Colonic mucosa (tissue), 4 donors: Measurements from ENCODE around the gene RGL1. TPM values are rescaled to one million over a fixed set of nuclear protein-coding genes. Genes with fewer than 3 reads are reported as not detected.

Experiments
- DNase-seq: peaks from one replicate; pipeline ENCODE4 v3.0.0-alpha.2; 2020
- H3K27ac ChIP-seq: fragments of 200-600 bp; one replicate; pipeline ENCODE4 v1.8.0; 2021
- H3K27me3 ChIP-seq: fragments of 200-600 bp; one replicate; pipeline ENCODE4 v1.8.0; 2021
- H3K36me3 ChIP-seq: fragments of 200-600 bp; one replicate; pipeline ENCODE4 v1.8.0; 2021
- H3K4me1 ChIP-seq: fragments of 200-600 bp; one replicate; pipeline ENCODE4 v1.8.0; 2021; ENCODE audit warnings: mild to moderate bottlenecking
- H3K4me3 ChIP-seq: fragments of 200-600 bp; one replicate; pipeline ENCODE4 v1.8.0; 2021
- H3K9ac ChIP-seq, 2 donors: one replicate each; pipeline ENCODE4 v1.7.0; 2013; ENCODE audit warnings: control low read depth in 2 of 2, low read depth in 2 of 2, low read length in 2 of 2
- H3K9me3 ChIP-seq: fragments of 200-600 bp; one replicate; pipeline ENCODE4 v1.8.0; 2021
- intact Hi-C: fragments of 100-400 bp; cut with DNase I; formaldehyde crosslinking; loops from one replicate; pipeline ENCODE4 v1.14.1; 2022
- total RNA-seq, 2 donors: library from RNA; stranded (reverse); fragmentation: NEBNext Ultra II Directional in 1 of 2; extraction: Animal tissue kit (Norgen Biotek cat#: 25700) in 1 of 2; gene quantifications; one replicate each; pipeline ENCODE4 v1.2.1, GENCODE V29; 2021
- TF ChIP-seq, protein P1 (sequence below): fragments of 200-600 bp; IDR thresholded peaks from one replicate; pipeline ENCODE4 v1.8.0; 2022; ENCODE audit warnings: antibody characterized with exemption, mild to moderate bottlenecking
- donor health status: healthy.
- donor health status: DM: no; HTN: no; CAD: no.
- donor health status: DM: no; HTN: no; CAD: no.

Gene RGL1
- total RNA-seq, 2 donors from 2014 or later: 4.0 to 9.5 TPM

DNA sequence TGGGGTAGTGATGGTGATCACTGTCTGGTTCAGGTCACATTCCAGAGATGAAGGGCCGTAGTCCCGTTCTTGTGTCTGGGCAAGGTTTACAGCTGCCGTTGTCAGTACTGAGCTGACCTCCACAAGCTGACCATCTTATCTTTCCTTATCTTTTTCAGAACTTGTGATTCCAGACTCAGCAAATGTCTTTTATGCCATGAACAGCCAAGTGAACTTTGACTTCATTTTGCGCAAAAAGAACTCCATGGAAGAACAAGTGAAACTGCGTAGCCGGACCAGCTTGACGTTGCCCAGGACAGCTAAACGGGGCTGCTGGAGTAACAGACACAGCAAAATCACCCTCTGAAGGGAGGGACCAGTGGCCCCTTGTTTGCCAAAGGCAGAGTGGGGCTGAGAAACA lies 121.0 kb downstream of the RGL1 start:
- Histone ChIP-seq H3K9me3 (no peaks in the 10 kb centered on the region), H3K27me3 (no peaks in the 10 kb centered on the region), H3K4me3 (no peak overlapping the region), H3K27ac (no peak overlapping the region), H3K36me3 (no peaks in the 10 kb centered on the region), H3K4me1 (no peaks in the 10 kb centered on the region), H3K9ac (no peak overlapping the region)
- no peak for DNase-seq
- TF ChIP-seq, protein P1, sequence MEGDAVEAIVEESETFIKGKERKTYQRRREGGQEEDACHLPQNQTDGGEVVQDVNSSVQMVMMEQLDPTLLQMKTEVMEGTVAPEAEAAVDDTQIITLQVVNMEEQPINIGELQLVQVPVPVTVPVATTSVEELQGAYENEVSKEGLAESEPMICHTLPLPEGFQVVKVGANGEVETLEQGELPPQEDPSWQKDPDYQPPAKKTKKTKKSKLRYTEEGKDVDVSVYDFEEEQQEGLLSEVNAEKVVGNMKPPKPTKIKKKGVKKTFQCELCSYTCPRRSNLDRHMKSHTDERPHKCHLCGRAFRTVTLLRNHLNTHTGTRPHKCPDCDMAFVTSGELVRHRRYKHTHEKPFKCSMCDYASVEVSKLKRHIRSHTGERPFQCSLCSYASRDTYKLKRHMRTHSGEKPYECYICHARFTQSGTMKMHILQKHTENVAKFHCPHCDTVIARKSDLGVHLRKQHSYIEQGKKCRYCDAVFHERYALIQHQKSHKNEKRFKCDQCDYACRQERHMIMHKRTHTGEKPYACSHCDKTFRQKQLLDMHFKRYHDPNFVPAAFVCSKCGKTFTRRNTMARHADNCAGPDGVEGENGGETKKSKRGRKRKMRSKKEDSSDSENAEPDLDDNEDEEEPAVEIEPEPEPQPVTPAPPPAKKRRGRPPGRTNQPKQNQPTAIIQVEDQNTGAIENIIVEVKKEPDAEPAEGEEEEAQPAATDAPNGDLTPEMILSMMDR: no peak
- intact Hi-C loops: no loop called here

DNA sequence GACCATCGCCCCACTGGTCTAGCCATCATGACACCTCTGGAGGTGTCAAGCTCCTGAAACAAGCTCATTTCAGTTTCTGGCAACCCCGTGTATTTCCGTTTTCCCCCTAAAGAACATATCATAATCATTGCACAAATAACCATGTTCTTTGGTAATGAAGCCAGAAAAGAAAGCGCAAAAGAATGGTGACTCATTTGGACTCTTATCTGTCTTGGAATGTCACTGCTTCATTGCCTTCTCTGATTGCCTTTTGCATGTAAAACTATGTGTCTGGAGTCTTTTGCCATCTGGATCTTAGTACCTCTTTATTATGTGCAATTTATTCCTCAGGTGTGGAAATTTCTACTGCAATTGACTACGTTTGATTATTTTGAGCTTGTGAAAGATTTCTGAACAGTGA lies 122.1 kb downstream of the RGL1 start:
- H3K9me3 ChIP-seq: no peaks in the 10 kb centered on the region
- no peaks in the 10 kb centered on the region for H3K36me3 ChIP-seq
- TF ChIP-seq, protein P1: no peak
- intact Hi-C loops: no loop called here
- DNase-seq: no peak
- H3K9ac ChIP-seq: no peak overlapping the region
- H3K4me1 ChIP-seq: no peaks in the 10 kb centered on the region
- H3K4me3 ChIP-seq: no peak overlapping the region
- no peaks in the 10 kb centered on the region for H3K27me3 ChIP-seq
- H3K27ac ChIP-seq: no peak overlapping the region

DNA sequence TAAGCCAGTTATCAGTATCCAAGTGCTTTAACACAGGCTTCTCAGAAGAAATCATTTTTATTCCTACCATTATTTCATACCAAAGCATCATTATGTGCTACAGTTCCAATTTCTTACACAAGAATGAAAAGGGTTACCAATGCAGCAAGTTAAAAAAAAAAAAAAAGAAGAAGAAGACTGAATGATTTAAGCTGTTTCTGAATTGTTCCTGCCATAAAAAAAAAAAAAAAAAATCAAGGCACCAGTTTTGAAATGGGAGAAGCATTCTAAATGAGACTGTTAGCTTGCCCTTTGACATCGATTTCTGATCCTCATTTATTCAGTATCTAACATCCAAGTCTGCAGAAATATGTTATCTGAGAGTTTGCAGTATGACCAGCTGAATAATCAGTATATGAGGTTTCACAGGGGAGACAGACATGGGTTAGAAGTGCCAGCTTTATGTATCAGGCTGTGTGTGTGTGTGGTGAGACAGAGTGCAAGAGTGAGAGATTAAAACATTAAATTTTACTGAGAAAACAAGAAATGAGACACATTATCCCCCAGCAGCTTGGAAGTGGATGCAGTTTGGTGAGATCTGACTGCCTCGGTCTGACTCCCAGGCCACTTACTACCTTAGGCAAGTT lies 126.8 kb downstream of the RGL1 start:
- Histone ChIP-seq H3K27ac (no peak overlapping the region), H3K27me3 (no peaks in the 10 kb centered on the region), H3K36me3 (no peaks in the 10 kb centered on the region), H3K4me3 (no peak overlapping the region), H3K9me3 (no peaks in the 10 kb centered on the region), H3K9ac (no peak overlapping the region), H3K4me1 (no peaks in the 10 kb centered on the region)
- intact Hi-C loops: no loop called here
- no peak for DNase-seq
- TF ChIP-seq, protein P1: no peak

DNA sequence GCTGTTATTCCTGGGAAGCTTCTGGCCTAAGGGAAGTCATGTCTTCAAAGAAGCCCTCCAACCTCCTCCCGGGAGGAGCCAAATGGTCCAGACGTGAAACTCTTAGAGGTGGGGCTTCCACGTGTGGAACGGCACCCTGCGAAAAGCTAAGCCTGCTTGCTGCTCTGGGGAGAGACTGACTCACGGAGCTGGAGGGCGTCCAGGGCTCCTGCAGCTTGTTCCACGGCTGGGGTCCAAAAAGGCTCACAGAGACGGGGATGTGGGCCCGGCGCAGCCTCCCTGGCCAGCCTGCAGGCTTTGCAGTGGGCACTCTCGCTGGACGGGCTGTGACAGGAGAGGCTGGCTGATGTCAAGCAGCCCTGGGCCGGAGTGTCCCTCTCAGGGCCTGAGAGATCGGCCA lies 127.5 kb downstream of the RGL1 start:
- no peak overlapping the region for H3K9ac ChIP-seq

DNA sequence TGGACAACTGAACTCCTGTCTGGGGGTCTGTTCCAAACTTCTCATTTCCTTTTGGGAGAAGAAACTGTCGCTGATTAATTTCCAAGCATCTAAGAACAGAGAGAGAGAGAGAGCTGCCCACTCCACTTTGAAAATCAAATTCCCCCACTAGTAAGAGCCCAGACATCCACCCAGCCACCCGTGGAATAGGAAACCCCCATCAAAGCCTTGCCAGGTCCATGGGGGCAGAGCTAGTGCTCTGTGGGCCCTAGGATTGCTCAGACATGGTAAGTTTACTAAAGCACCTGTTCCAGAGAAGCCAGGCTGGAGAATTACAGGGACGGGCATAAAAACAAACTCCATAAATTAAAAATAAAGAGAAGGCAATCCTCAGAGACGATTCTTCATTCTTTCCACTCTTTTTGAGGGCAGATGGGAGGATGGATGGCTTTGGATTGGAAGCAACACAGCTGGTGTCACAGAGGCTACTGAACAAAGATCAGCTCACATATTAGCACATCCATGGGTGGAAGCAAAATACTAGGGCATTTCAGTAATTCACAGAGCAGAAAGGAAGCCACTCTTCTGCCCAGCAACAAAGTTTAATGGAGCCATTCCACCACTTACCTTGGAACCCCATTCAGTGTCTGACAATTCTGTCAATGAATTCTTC lies 128.7 kb downstream of the RGL1 start:
- DNase-seq: no peak
- no peaks in the 10 kb centered on the region for H3K9me3 ChIP-seq
- no peaks in the 10 kb centered on the region for H3K4me1 ChIP-seq
- intact Hi-C loops: no loop called here
- no peak overlapping the region for H3K4me3 ChIP-seq
- TF ChIP-seq, protein P1: no peak
- H3K27me3 ChIP-seq: no peaks in the 10 kb centered on the region
- H3K9ac ChIP-seq: no peak overlapping the region
- no peaks in the 10 kb centered on the region for H3K36me3 ChIP-seq
- H3K27ac ChIP-seq: no peak overlapping the region

More for the DNA sequence above, 127.5 kb downstream of the RGL1 start:
- peak; percentile 42 for DNase-seq
- H3K9me3 ChIP-seq: no peaks in the 10 kb centered on the region
- no peak overlapping the region for H3K4me3 ChIP-seq
- no peaks in the 10 kb centered on the region for H3K4me1 ChIP-seq
- intact Hi-C loops: no loop called here
- TF ChIP-seq, protein P1: no peak
- H3K36me3 ChIP-seq: no peaks in the 10 kb centered on the region
- H3K27ac ChIP-seq: no peak overlapping the region
- H3K27me3 ChIP-seq: no peaks in the 10 kb centered on the region
